H1 (cell line): ENCODE data around the gene LGALSL. TPM values are rescaled to one million over a fixed set of nuclear protein-coding genes. Genes with fewer than 3 reads are reported as not detected.

ENCODE experiments used
- CTCF ChIA-PET: fragments of 300-600 bp; sonication (Branson Sonifier 250); formaldehyde crosslinking; loops from one replicate; lab custom pipeline; 2021; ENCODE audit not compliant: partially characterized antibody; lab: Charles Lee
- POLR2A ChIA-PET: fragments of 300-600 bp; sonication (Branson Sonifier 250); formaldehyde crosslinking; loops from one replicate; lab custom pipeline; 2021; ENCODE audit warnings: inconsistent platforms; ENCODE audit not compliant: partially characterized antibody; lab: Charles Lee
- DNase-seq, 2 experiments: peaks; one replicate each; pipeline versions ENCODE4 v3.0.0 to v3.0.0-alpha.2; 2010 to 2022; ENCODE audit warnings: low spot score in 2 of 2, low read depth in 1 of 2, mixed read lengths in 1 of 2
- FAIRE-seq: peaks from 2 replicates; lab custom pipeline; 2011; peaks lifted over from hg19 to GRCh38; lab: Jason Lieb, UNC
- H2AFZ ChIP-seq: 2 replicates; pipeline ENCODE4 v1.8.1; 2012; ENCODE audit warnings: low read length, inconsistent platforms
- H2AK5ac ChIP-seq: 2 replicates; pipeline ENCODE4 v1.6.1; 2013; ENCODE audit warnings: low read depth, low read length
- H2BK120ac ChIP-seq: replicated peaks from 2 replicates; pipeline ENCODE3; 2013; ENCODE audit warnings: low read depth, low read length, inconsistent platforms
- H2BK12ac ChIP-seq: 2 replicates; pipeline ENCODE4 v1.6.1; 2013; ENCODE audit warnings: low read depth, low read length
- H2BK15ac ChIP-seq: 2 replicates; pipeline ENCODE4 v1.6.1; 2013; ENCODE audit warnings: low read length
- H2BK20ac ChIP-seq: 2 replicates; pipeline ENCODE4 v1.6.1; 2013; ENCODE audit warnings: low read length
- H2BK5ac ChIP-seq: 2 replicates; pipeline ENCODE4 v1.6.1; 2013; ENCODE audit warnings: low read depth, low read length
- H3K14ac ChIP-seq: 2 replicates; pipeline ENCODE4 v1.6.1; 2013; ENCODE audit warnings: inconsistent platforms; ENCODE audit not compliant: insufficient read length
- H3K18ac ChIP-seq: 2 replicates; pipeline ENCODE4 v1.6.1; 2013; ENCODE audit warnings: low read length; ENCODE audit errors: extremely low read depth
- H3K23ac ChIP-seq: 2 replicates; pipeline ENCODE4 v1.6.1; 2013; ENCODE audit warnings: inconsistent platforms; ENCODE audit not compliant: insufficient read length
- H3K23me2 ChIP-seq: 2 replicates; pipeline ENCODE4 v1.6.1; 2013; ENCODE audit warnings: low read depth, low read length
- H3K27ac ChIP-seq: 2 replicates; pipeline ENCODE4 v1.6.1; 2011; ENCODE audit warnings: low read depth, low read length, inconsistent platforms
- H3K27me3 ChIP-seq, 4 experiments: replicated peaks in 1 of 4; 1 replicate in 1 of 4; 2 replicates in 3 of 4; pipeline versions ENCODE4 v1.6.1 to v1.8.1; 2011 to 2013; ENCODE audit warnings: low read length in 3 of 4, mild to moderate bottlenecking in 3 of 4, inconsistent platforms in 2 of 4, mixed read lengths in 2 of 4, moderate library complexity in 1 of 4; ENCODE audit not compliant: control insufficient read depth in 3 of 4, insufficient read depth in 3 of 4; ENCODE audit errors: extremely low read depth in 1 of 4
- H3K36me3 ChIP-seq, 4 experiments: 2 replicates each; pipeline versions ENCODE4 v1.6.1 to v1.8.1; 2011 to 2013; ENCODE audit warnings: mild to moderate bottlenecking in 4 of 4, low read length in 3 of 4, moderate library complexity in 2 of 4, control low read depth in 1 of 4, inconsistent platforms in 1 of 4; ENCODE audit not compliant: insufficient read depth in 4 of 4, control insufficient read depth in 2 of 4
- H3K4ac ChIP-seq: replicated peaks from 2 replicates; pipeline ENCODE3; 2013; ENCODE audit warnings: low read length, low read depth, mixed read lengths, inconsistent platforms; ENCODE audit not compliant: insufficient read length
- H3K4me1 ChIP-seq, 4 experiments: replicated peaks in 1 of 4; 1 replicate in 1 of 4; 2 replicates in 3 of 4; pipeline versions ENCODE4 v1.6.1 to v1.8.1; 2011 to 2013; ENCODE audit warnings: low read length in 3 of 4, inconsistent platforms in 2 of 4, mixed read lengths in 1 of 4; ENCODE audit not compliant: insufficient read depth in 4 of 4, control insufficient read depth in 3 of 4
- H3K4me2 ChIP-seq, 2 experiments: 2 replicates each; pipeline versions ENCODE4 v1.6.1 to v1.8.1; 2011 to 2013; ENCODE audit warnings: low read depth in 2 of 2, low read length in 2 of 2, control low read depth in 1 of 2, inconsistent platforms in 1 of 2, mild to moderate bottlenecking in 1 of 2; ENCODE audit not compliant: insufficient read depth in 1 of 2
- H3K4me3 ChIP-seq, 4 experiments: fragments of 200-600, 300-600 bp in 1 of 4; sonication (generic), shearing (Covaris generic), sonication (Bioruptor Twin) in 1 of 4; 2 replicates each; pipeline versions ENCODE4 v1.5.1 to v1.8.1; 2011 to 2016; ENCODE audit warnings: low read length in 4 of 4, low read depth in 3 of 4, control low read depth in 2 of 4, inconsistent platforms in 2 of 4, mild to moderate bottlenecking in 2 of 4, mixed read lengths in 1 of 4, moderate library complexity in 1 of 4; ENCODE audit not compliant: insufficient read depth in 2 of 4; ENCODE audit errors: extremely low read depth in 1 of 4
- H3K56ac ChIP-seq: replicated peaks from 2 replicates; pipeline ENCODE3; 2013; ENCODE audit warnings: low read depth, mild to moderate bottlenecking, mixed read lengths, low read length, inconsistent platforms; ENCODE audit not compliant: insufficient read length
- H3K79me1 ChIP-seq: 2 replicates; pipeline ENCODE4 v1.6.1; 2013; ENCODE audit warnings: low read depth, low read length, control low read depth
- H3K79me2 ChIP-seq, 2 experiments: 2 replicates each; pipeline versions ENCODE4 v1.6.1 to v1.8.1; 2012 to 2013; ENCODE audit warnings: low read length in 2 of 2, mild to moderate bottlenecking in 2 of 2, inconsistent platforms in 1 of 2; ENCODE audit not compliant: insufficient read depth in 2 of 2, control insufficient read depth in 1 of 2
- H3K9ac ChIP-seq, 4 experiments: replicated peaks in 1 of 4; 1 replicate in 1 of 4; 2 replicates in 3 of 4; pipeline versions ENCODE4 v1.6.1 to v1.8.1; 2011 to 2013; ENCODE audit warnings: low read depth in 3 of 4, low read length in 3 of 4, control low read depth in 2 of 4, mild to moderate bottlenecking in 2 of 4, moderate library complexity in 2 of 4, inconsistent platforms in 1 of 4; ENCODE audit errors: extremely low read depth in 1 of 4
- H3K9me3 ChIP-seq, 2 experiments: 2 replicates each; pipeline versions ENCODE4 v1.6.1 to v1.8.1; 2012 to 2013; ENCODE audit warnings: mild to moderate bottlenecking in 2 of 2, moderate library complexity in 2 of 2, control low read depth in 1 of 2, inconsistent platforms in 1 of 2, low read depth in 1 of 2, low read length in 1 of 2, mixed read lengths in 1 of 2; ENCODE audit not compliant: insufficient read depth in 2 of 2
- H4K20me1 ChIP-seq, 2 experiments: replicated peaks in 1 of 2; 2 replicates each; pipeline versions ENCODE3 to v1.8.1; 2011 to 2013; ENCODE audit warnings: inconsistent platforms in 2 of 2, low read length in 2 of 2, mild to moderate bottlenecking in 1 of 2; ENCODE audit not compliant: insufficient read depth in 2 of 2, control insufficient read depth in 1 of 2
- H4K5ac ChIP-seq: 2 replicates; pipeline ENCODE4 v1.6.1; 2013; ENCODE audit warnings: low read length, low read depth, mixed read lengths, inconsistent platforms; ENCODE audit not compliant: insufficient read length
- H4K8ac ChIP-seq: 2 replicates; pipeline ENCODE4 v1.8.0; 2013; ENCODE audit warnings: mild to moderate bottlenecking, moderate library complexity, low read length, inconsistent platforms; ENCODE audit not compliant: insufficient read depth; ENCODE audit errors: extremely low read depth
- H4K91ac ChIP-seq: replicated peaks from 2 replicates; pipeline ENCODE3; 2013; ENCODE audit warnings: low read length, mixed read lengths, inconsistent platforms; ENCODE audit not compliant: insufficient read length
- WGBS, 2 experiments: shearing (Covaris generic) in 1 of 2; methylation state at CpG; one replicate each; pipeline versions ENCODE4 v1.1.6 to v1.1.7; 2013 to 2015; ENCODE audit warnings: low lambda C conversion rate in 2 of 2, mixed read lengths in 2 of 2, inconsistent platforms in 1 of 2, low coverage in 1 of 2, missing lambda C conversion rate in 1 of 2; ENCODE audit not compliant: insufficient replicate concordance in 2 of 2, insufficient coverage in 1 of 2, insufficient read length in 1 of 2; ENCODE audit errors: extremely low coverage in 1 of 2, missing lambda C conversion rate in 1 of 2; 5-methylcytosine and 5-hydroxymethylcytosine counted together
- polyA plus RNA-seq, 7 experiments: library from polyadenylated mRNA; depleted of rRNA in 3 of 7; stranded (reverse) in 5 of 7; unstranded in 2 of 7; fragments of >200 nt in 5 of 7; fragments of 200-250 nt in 2 of 7; gene quantifications; 1 replicate in 5 of 7; 2 replicates in 1 of 7; 4 replicates in 1 of 7; pipeline versions ENCODE4 v1.2.1 to v1.2.3, GENCODE V29; 2011 to 2013; ENCODE audit warnings: missing spikeins in 2 of 7, mixed read lengths in 2 of 7
- total RNA-seq: library from RNA; stranded (reverse); fragmentation: NEBNext Ultra II Directional; extraction: Animal tissue kit (Norgen Biotek cat#: 25700); gene quantifications from 2 replicates; pipeline ENCODE4 v1.2.1, GENCODE V29; 2021

LGALSL gene
- total and polyA plus RNA-seq, 2 of the 8 experiments (the other 6 are each of a cell fraction or from before 2014, with no cell fraction given): 13.6 to 32.3 TPM

DNA sequence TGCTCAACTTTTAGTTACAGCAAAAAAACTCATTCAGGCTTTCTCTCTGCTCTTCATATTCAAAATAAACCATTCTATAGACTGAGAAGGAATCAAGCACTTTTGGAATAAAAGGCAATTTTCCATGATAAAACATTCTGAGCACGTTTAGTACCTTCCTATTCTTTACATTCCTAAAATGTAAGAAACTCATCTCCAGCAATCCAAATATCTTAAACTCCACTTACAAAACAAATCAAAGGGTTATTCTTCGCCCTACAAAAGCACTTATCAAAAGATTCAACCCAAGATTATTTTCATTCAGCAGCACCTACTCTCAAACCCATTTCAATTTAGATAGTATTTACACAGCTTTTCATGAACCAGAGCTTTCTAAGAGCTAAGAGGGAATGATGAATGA, 2.9 kb upstream of the LGALSL start:
- no peak overlapping the region for H4K8ac ChIP-seq
- no peak overlapping the region for H3K9ac ChIP-seq
- H3K18ac ChIP-seq: no peak overlapping the region
- no peaks in the 10 kb centered on the region for H3K79me2 ChIP-seq
- peaks cover 2 to 12% (median 5%) of the 10 kb centered on the region in 4 experiments; a peak in 4 of 7 replicates for H3K4me1 ChIP-seq
- no peak overlapping the region for H2BK15ac ChIP-seq
- WGBS, 2 experiments: 55% methylated on average over 2 of the region's 2 CpGs; no CpG with 5 or more reads in 1 of the 2 experiments
- H2BK12ac ChIP-seq: no peak overlapping the region
- H3K9me3 ChIP-seq: no peaks in the 10 kb centered on the region
- no peak overlapping the region for H2BK5ac ChIP-seq
- H3K79me1 ChIP-seq: no peaks in the 10 kb centered on the region
- no peak overlapping the region for H2AK5ac ChIP-seq
- H3K36me3 ChIP-seq: peaks cover 0 to under 1% (median 0%) of the 10 kb centered on the region in 4 experiments; a peak in 2 of 8 replicates
- H3K4me2 ChIP-seq: no peak overlapping the region
- POLR2A ChIA-PET: interaction anchor here (0.8 kb wide), 1 partner anchor 19 kb away, joined by 3 read pairs; no protein-coding TSS in a partner anchor
- no peak overlapping the region for H3K56ac ChIP-seq
- no peak overlapping the region for H3K14ac ChIP-seq
- no peak overlapping the region for H4K91ac ChIP-seq
- DNase-seq (no peak), FAIRE-seq (no peak)
- no peak overlapping the region for H2BK20ac ChIP-seq
- H3K4me3 ChIP-seq: no peak overlapping the region
- no peaks in the 10 kb centered on the region for H3K27me3 ChIP-seq
- H2AFZ ChIP-seq: no peak overlapping the region
- no peak overlapping the region for H2BK120ac ChIP-seq
- H3K4ac ChIP-seq: no peak overlapping the region
- H4K20me1 ChIP-seq: no peaks in the 10 kb centered on the region
- CTCF ChIA-PET: interaction anchor here (1.1 to 2.3 kb wide), 3 partner anchors 35 to 120 kb away, joined by 3 to 8 read pairs (median 6); no protein-coding TSS in a partner anchor
- no peak overlapping the region for H3K27ac ChIP-seq
- no peak overlapping the region for H4K5ac ChIP-seq
- H3K23me2 ChIP-seq: peaks cover 3% of the 10 kb centered on the region; the same call in 1 of the 2 replicates
- no peak overlapping the region for H3K23ac ChIP-seq
